Activated T-cell treated with anti-CD3 and anti-CD28 coated beads for 1 hour (primary cell): Measurements from ENCODE around the gene HIRIP3.
"Not testable (repeated sequence)": the region's sequence is repeated elsewhere in the genome, so short reads cannot be mapped to it uniquely, and the experiment has no call there.

Source experiments
- DNase-seq: peaks from one replicate; pipeline ENCODE4 v3.0.0-alpha.2; 2020; ENCODE audit warnings: low read depth

The HIRIP3 gene

GRCh38 chr16:30016555-30017276 lies 21.3 kb upstream of the HIRIP3 start:
- DNase-seq, result no peak

- DNase-seq, result not testable (repeated sequence)
Observed at GRCh38 chr16:30015450-30015849, 20.0 kb upstream of the HIRIP3 start.

- not testable (repeated sequence) for DNase-seq
Observed at GRCh38 chr16:30012598-30012997, 17.2 kb upstream of the HIRIP3 start.

DNA sequence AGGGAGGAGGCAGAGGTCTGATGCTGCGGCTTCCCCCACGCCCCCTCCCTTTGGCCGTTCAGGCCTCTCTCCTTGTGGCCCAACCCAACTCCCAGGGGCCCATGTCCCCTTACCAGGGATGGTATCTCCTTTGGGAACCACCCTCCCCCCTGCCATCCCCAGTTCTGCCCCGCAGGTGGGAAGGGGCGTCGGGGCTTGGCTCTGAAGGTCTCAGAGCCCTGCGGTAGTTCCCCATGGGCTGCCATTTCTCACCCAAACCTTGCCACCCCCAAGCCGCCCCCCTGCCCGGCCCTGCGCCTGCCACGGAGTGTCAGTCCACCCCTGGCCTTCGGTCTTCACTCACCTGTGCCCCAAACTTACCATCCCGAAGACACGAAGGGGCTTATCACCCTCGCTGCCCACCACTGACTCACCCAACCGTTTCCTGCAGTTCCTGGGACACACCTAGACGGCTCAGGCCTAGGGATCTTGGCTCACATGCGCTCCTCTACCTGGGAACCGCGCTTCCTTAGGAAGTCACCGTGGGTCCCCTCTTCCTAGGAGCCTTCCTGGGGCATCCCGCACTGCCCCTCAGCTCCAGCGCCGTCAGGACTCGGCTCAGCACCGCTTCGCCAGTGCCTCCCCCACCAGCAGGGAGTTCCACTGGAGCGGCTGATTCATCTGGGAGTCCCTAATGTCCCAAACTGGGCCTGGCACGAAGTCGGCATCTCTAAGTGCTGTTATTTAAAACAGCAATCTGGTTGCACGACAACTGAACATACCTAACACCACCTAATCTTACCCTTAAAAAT lies 16.5 kb upstream of the HIRIP3 start:
- no peak for DNase-seq

- no peak for DNase-seq
Observed at GRCh38 chr16:30010844-30011713, 15.7 kb upstream of the HIRIP3 start, which contains the start of gene DOC2A. DOC2A (minus strand) TSS chr16:30011027; CDS start chr16:30010222, 805 bp downstream.

GRCh38 chr16:30009990-30010843 lies 14.8 kb upstream of the HIRIP3 start:
- no peak for DNase-seq

DNA sequence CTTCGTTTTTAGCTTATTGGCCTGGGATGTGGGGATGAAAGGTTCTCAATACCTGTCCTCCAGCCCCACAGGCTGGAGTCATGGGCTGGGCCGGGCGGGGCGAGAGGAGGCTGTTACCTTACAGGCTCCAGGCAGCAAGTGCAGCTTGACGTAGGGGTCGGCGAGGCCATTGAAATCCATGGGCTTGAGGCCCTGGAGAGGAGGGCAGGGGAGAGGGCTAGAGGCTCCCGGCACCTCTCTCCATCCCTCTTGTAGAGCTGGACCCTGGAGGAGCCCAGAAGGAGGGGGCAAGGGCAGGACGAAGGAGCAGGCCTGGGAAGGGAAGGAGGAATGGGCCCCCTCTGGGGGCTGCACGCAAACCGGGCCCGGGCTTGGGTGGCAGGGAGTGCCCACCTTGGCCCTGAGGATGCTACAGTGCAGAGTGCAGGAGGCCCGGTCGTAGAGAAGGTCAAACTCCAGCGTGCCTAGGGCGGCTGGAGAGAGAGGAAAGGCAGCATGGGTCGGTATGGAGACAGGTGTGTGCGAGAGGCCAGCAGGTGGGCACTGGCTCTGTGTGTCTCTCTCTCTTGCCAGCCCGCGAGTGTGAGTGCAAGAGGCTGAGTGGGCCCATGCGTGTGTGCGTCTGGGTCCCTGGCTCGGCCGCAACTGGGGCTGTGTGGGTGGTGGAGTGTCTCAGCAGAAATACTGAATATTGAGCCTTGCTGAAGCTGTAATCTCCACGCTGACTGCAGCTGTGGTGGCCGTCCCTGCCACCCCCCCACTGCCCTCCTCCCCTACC lies 13.9 kb upstream of the HIRIP3 start:
- DNase-seq, result no peak

DNA sequence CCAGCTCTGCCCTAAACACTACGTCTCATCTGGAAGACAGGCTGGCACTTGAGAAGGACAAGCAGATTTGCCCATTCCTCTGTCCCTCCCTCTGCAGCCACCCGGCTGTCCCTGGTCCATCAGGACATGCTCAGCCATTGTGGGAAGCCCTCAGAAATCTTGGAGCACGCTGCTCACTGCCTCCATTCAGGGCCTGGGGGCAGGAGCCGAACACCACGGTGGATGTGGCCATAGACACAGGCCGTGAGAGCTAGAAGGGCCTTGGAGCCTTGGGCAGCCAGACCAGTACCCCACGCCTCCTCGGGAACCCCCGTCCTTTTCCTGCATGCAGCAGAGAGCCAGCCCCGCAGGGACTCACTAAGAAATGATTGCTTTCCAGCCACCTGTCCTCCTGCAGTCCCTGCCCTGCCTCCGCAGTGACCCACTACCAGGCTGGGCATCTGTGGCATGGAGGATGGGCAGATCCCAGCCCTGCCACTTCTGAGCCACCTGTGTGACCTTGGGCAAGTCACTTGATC lies 12.0 kb upstream of the HIRIP3 start:
- DNase-seq, result no peak

DNA sequence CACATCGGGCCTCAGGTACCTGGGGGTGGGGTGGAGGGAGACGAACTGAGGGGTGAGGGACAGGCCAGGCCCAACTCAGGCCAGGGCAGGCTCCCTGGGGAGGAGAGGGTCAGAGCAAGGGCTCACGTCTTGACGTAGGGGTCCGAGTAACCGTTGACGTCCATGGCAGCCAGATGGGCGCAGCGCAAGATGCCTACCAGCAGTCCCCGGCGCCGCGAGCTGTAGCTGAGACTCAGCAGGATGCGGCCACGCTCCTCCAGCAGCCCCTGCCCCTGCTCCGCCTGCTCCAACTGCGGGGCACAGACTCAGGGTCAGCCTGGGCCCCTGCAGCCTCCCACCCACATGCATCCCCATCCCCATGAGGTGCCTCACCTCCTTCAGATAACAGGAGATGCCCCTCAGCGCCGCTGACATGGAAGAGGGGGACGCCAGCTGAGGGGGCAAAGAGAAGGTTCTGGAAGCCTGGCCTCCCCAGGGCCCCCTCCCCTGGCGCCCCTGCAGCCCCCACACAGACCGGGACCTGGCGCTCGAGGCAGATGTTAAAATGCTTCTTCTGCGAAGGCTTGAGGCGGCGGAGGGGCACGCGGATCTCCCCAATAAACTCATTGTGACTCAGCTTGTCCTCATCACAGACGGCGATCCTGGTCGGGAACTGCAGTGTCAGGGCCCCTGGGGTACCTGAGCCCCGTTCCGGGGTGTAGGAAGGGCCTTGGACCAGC lies 11.4 kb upstream of the HIRIP3 start:
- no peak for DNase-seq

DNA sequence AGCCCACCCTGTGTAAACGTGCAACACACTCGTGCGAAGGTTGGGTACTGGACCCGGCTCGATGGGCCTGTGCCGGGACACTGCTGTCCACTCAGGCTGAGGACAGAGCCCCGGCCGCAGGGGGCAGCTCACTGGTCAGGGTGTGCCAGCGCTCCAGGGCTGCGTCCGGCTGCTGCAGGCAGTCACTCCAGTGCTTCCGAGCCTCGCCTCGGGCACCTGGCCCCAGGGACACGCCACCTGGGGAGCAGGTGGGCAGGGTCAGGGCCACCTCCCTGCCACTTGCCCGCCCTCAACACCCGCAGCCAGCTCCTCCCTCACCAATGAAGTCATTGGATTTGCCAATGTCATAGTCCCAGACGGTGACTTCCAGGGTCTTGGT lies 10.7 kb upstream of the HIRIP3 start:
- no peak for DNase-seq

- DNase-seq, result peak; percentile 26
Observed at GRCh38 chr16:30005341-30006094, 10.1 kb upstream of the HIRIP3 start.

DNA sequence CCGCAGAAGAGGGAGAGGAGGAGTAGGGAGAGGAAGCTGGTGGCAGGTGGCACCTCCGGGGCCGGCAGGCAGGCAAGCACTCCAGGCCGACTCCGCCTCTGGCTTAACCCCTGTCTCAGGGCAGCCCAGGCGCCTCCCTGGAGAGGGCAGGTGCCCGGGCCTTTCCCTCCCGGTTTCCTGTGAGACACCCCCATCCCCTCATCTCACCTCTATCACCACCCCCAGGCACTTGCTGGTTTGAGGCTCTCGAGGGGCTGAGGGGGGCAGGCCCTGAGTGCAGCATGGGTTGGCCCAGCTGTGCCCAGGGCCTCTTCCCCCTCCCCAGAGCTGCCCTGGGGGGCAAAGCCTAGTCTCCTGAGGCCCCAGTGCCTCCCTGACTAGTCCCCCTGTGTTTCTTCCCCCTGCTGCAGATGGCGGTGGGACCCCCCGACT lies 9.4 kb upstream of the HIRIP3 start:
- no peak for DNase-seq

DNA sequence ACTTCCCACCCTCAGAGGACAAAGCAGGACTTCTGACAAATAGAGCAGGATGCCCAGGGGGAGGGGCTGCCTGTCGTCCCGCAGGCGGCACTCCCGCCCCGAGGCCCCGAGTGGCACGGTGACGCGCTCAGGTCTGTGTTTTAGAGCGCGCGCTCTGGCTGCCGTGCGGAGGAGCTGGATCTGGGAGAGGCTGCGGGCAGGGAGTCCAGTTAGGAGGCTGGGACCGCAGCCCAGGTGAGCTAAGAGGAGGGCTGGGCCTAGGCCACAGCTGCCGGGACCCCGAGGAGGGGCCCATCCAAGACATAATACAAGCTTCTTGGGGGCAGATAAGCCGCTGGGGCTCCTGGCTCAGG lies 9.0 kb upstream of the HIRIP3 start:
- DNase-seq, result no peak

DNA sequence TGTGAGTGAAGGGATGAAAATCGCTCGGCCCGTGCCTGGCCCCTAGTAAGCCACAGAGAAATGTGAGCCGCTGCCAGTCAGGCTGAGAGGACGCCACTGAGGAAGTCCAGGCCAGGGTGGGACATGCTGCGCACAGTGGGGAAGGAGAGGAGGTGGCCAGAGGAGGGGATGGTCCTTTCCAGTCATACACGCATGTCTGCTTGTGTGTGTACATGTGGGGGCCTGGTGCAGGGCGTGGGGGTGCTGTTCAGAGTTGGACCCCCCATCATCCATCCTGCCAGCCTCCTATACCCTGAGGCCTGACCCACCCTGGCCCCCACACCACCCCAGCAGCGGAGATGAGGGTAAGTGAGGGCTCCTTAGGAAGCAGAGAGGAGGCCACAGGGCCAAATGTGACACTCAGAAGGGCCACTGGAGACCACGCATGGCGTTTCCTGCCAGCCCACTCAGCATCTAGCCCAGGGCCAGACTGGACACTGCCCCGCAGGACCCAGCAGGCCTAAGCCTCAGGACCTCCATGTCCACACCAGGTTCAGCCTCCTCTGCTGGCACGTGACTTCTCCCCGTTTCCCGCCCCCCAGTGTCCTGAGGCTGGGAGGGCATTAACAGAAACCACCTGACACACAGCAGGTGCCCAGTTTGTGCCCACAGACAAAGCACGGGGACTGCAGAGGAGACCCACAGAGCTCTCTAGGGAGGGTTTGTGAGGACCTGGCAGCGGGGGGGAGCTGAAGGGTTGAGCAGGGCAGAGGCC lies 8.4 kb upstream of the HIRIP3 start:
- DNase-seq, result no peak

- no peak for DNase-seq
Observed at GRCh38 chr16:30002614-30003346, 7.4 kb upstream of the HIRIP3 start.

- no peak for DNase-seq
Observed at GRCh38 chr16:30000735-30001631, 5.6 kb upstream of the HIRIP3 start.

GRCh38 chr16:29999605-30000004 lies 4.2 kb upstream of the HIRIP3 start:
- no peak for DNase-seq
